ENCODE data around the gene MYBPH.

GRCh38 chr1:203217668-203218067, 42.0 kb upstream of the MYBPH start:
- TF ChIP-seq, protein P1, sequence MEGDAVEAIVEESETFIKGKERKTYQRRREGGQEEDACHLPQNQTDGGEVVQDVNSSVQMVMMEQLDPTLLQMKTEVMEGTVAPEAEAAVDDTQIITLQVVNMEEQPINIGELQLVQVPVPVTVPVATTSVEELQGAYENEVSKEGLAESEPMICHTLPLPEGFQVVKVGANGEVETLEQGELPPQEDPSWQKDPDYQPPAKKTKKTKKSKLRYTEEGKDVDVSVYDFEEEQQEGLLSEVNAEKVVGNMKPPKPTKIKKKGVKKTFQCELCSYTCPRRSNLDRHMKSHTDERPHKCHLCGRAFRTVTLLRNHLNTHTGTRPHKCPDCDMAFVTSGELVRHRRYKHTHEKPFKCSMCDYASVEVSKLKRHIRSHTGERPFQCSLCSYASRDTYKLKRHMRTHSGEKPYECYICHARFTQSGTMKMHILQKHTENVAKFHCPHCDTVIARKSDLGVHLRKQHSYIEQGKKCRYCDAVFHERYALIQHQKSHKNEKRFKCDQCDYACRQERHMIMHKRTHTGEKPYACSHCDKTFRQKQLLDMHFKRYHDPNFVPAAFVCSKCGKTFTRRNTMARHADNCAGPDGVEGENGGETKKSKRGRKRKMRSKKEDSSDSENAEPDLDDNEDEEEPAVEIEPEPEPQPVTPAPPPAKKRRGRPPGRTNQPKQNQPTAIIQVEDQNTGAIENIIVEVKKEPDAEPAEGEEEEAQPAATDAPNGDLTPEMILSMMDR (IDR thresholded peaks at IDR 0.05; ENCODE audit: extremely low read depth in 1 of 2, insufficient read depth in 1 of 2, low read depth in 1 of 2, low read length in 2 of 2): no peak
- no peak for TF ChIP-seq POLR2A (IDR thresholded peaks at IDR 0.05; ENCODE audit: low read depth, low read length)
- no peak for TF ChIP-seq POLR2AphosphoS5 (IDR thresholded peaks at IDR 0.05; ENCODE audit: insufficient read depth, low read depth, low read length)

Measured in endothelial cell of umbilical vein (primary cell).